ENCODE data around the gene PNMA1.
A peak's percentile ranks its signal among the peaks of the same experiment; 100 is the strongest.

Gene PNMA1

GRCh38 chr14:73713803-73714655, at the start of gene PNMA1:
PNMA1 (minus strand) TSS chr14:73714384; CDS start chr14:73713639, 745 bp downstream.
- peak within 1 kb of the TSS; percentile 81 for H3K27ac ChIP-seq (ENCODE audit: poor library complexity, severe bottlenecking)
- peak within 1 kb of the TSS; percentile 71 for H3K4me3 ChIP-seq (ENCODE audit: severe bottlenecking)
- no peaks in the 10 kb centered on the region for H3K27me3 ChIP-seq (ENCODE audit: insufficient read depth, poor library complexity, severe bottlenecking)
- no peaks in the 10 kb centered on the region for H3K9me3 ChIP-seq (ENCODE audit: severe bottlenecking)
- H3K4me1 ChIP-seq (ENCODE audit: insufficient read depth, poor library complexity, severe bottlenecking), result peaks cover 16% of the 10 kb centered on the region
- ATAC-seq (ENCODE audit: low read depth) (peak; percentile 65), DNase-seq (ENCODE audit: low spot score) (peak; percentile 93)
- H3K36me3 ChIP-seq (ENCODE audit: low read depth), result peaks cover 34% of the 10 kb centered on the region
- TF ChIP-seq CTCF (IDR thresholded peaks at IDR 0.05; ENCODE audit: poor library complexity, severe bottlenecking), result no peak

- H3K27ac ChIP-seq (ENCODE audit: poor library complexity, severe bottlenecking), result no peak overlapping the region
These were observed 49.2 kb upstream of the PNMA1 start for GRCh38 chr14:73763396-73763795.

GRCh38 chr14:73762375-73762822, 48.2 kb upstream of the PNMA1 start:
- DNase-seq (ENCODE audit: low spot score) (no peak), ATAC-seq (ENCODE audit: low read depth) (no peak)
- Histone ChIP-seq H3K9me3 (ENCODE audit: severe bottlenecking) (no peaks in the 10 kb centered on the region), H3K4me1 (ENCODE audit: insufficient read depth, poor library complexity, severe bottlenecking) (peaks cover 19% of the 10 kb centered on the region), H3K27me3 (ENCODE audit: insufficient read depth, poor library complexity, severe bottlenecking) (no peaks in the 10 kb centered on the region), H3K4me3 (ENCODE audit: severe bottlenecking) (no peak overlapping the region), H3K27ac (ENCODE audit: poor library complexity, severe bottlenecking) (no peak overlapping the region), H3K36me3 (ENCODE audit: low read depth) (0 out of 2 replicates have a peak, but pooled peaks cover 4% of the 10 kb centered on the region)
- TF ChIP-seq CTCF (IDR thresholded peaks at IDR 0.05; ENCODE audit: poor library complexity, severe bottlenecking), result no peak

More at GRCh38 chr14:73763396-73763795, 49.2 kb upstream of the PNMA1 start:
- no peak overlapping the region for H3K4me3 ChIP-seq (ENCODE audit: severe bottlenecking)
- TF ChIP-seq CTCF (IDR thresholded peaks at IDR 0.05; ENCODE audit: poor library complexity, severe bottlenecking), result no peak
- no peaks in the 10 kb centered on the region for H3K36me3 ChIP-seq (ENCODE audit: low read depth)
- ATAC-seq (ENCODE audit: low read depth), result no peak
- H3K4me1 ChIP-seq (ENCODE audit: insufficient read depth, poor library complexity, severe bottlenecking), result peaks cover 12% of the 10 kb centered on the region
- DNase-seq (ENCODE audit: low spot score), result no peak
- H3K27me3 ChIP-seq (ENCODE audit: insufficient read depth, poor library complexity, severe bottlenecking), result no peaks in the 10 kb centered on the region
- H3K9me3 ChIP-seq (ENCODE audit: severe bottlenecking), result no peaks in the 10 kb centered on the region

- no peaks in the 10 kb centered on the region for H3K9me3 ChIP-seq (ENCODE audit: severe bottlenecking)
- 0 out of 2 replicates have a peak, but pooled peaks cover 4% of the 10 kb centered on the region for H3K36me3 ChIP-seq (ENCODE audit: low read depth)
- DNase-seq (ENCODE audit: low spot score) (no peak), ATAC-seq (ENCODE audit: low read depth) (no peak)
- H3K4me3 ChIP-seq (ENCODE audit: severe bottlenecking), result no peak overlapping the region
- TF ChIP-seq CTCF (IDR thresholded peaks at IDR 0.05; ENCODE audit: poor library complexity, severe bottlenecking), result no peak
- H3K4me1 ChIP-seq (ENCODE audit: insufficient read depth, poor library complexity, severe bottlenecking), result peaks cover 26% of the 10 kb centered on the region
- H3K27me3 ChIP-seq (ENCODE audit: insufficient read depth, poor library complexity, severe bottlenecking), result no peaks in the 10 kb centered on the region
- H3K27ac ChIP-seq (ENCODE audit: poor library complexity, severe bottlenecking), result peak overlapping the region; percentile 99
These were observed 47.6 kb upstream of the PNMA1 start for GRCh38 chr14:73761618-73762355.
